Measurements from ENCODE around the gene SPN.
A peak's percentile ranks its signal among the peaks of the same experiment; 100 is the strongest.
"Not testable (repeated sequence)": the region's sequence is repeated elsewhere in the genome, so short reads cannot be mapped to it uniquely, and the experiment has no call there.

The SPN gene

DNA sequence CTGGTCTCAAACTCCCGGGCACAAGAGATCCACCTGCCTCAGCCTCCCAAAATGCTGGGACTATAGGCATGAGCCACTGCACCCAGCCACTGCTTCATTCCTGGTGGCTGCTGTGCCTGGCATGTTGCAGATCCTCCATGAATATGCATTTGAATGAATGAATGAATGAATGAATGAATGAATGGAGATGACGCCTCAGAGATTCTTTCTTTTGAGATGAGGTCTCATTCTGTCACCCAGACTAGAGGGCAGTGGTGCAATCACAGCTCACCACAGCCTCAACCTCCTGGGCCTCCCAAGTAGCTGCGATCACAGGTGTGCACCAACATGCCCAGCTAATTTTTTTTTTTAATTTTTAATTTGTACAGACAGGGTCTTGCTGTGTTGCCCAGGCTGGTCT, 5.2 kb downstream of the SPN start:
- intact Hi-C loops (cut with DNase I), result no loop called here
- no peak for DNase-seq

DNA sequence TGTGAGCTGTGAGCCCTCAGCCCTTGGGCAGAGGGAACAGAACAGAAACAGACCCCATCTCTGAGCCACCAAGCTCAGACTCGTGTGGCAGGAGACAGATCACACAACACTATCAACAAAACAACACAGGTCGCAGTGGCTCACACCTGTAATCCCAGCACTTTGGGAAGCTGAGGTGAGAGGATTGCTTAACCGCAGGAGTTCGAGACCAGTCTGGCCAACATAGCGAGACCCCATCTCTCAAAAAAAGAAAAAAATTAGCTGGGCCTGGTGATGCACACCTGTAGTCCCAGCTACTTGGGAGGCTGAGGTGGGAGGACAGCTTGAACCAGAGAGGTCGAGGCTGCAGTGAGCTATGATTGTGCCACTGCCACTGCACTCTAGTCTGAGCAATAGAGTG, 10.5 kb downstream of the SPN start:
- no peak for DNase-seq
- intact Hi-C loops (cut with DNase I), result no loop called here

DNA sequence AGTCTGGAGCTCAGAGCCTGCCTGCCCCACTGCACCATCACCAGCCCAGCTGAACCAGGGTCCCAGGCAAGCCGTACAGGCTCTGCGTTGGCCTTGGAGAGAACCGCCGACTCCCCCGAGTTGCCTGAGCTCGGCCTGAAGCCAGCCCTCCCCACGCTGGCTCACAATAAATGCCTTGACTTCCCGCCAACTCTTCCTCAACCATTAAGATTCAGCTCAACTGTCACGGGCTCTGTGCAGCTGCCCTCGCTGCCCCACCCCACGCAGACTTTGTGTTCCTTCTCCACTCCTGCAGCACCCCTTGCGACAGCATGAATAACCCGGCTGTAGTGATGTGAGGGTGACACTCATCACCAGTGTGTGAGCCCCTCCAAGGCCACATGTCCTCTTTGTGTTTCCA, 11.1 kb downstream of the SPN start:
- intact Hi-C loops (cut with DNase I), result no loop called here
- DNase-seq, result peak; percentile 62 to 91 (median 80)

DNA sequence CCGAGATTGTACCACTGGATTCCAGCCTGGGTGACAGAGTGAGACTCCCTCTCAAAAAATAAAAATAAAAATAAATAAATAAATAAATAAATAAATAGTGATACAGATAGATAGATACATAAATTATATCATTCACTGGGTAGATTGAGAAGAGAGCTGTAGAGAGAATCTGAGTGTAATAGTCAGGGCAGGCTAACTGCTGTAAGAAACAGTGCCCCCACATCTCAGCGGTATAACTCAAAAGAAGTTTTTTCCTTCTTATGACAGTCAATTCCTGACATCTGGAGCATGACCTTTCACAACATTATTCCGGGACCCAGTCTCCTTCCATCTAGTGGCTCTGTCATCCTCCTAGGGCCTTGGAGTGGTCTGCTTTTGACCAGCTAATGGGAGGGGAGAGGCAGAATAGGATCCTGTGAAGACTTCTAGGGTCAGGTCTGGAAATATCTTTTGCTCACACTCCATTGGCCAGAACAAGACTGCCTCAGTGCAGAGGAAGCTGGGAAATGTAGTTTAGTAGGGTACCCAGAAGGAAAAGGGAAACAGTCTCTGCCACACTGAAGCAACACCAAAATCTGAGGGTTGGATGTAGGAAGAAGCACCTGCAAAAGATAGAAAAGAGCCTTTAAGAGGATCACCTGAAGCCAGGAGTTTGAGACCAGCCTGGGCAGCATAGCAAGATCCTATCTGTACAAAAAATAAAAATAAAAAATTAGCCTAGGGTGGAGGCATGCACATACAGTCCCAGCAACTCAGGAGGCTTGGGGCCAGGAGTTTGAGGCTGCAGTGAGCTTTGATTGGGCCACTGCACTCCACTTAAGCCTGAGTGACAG, 13.0 kb downstream of the SPN start:
- DNase-seq, result peak in 7 of 42 donors; percentile 10 to 62 (median 40)
- intact Hi-C loops (cut with DNase I), result no loop called here

DNA sequence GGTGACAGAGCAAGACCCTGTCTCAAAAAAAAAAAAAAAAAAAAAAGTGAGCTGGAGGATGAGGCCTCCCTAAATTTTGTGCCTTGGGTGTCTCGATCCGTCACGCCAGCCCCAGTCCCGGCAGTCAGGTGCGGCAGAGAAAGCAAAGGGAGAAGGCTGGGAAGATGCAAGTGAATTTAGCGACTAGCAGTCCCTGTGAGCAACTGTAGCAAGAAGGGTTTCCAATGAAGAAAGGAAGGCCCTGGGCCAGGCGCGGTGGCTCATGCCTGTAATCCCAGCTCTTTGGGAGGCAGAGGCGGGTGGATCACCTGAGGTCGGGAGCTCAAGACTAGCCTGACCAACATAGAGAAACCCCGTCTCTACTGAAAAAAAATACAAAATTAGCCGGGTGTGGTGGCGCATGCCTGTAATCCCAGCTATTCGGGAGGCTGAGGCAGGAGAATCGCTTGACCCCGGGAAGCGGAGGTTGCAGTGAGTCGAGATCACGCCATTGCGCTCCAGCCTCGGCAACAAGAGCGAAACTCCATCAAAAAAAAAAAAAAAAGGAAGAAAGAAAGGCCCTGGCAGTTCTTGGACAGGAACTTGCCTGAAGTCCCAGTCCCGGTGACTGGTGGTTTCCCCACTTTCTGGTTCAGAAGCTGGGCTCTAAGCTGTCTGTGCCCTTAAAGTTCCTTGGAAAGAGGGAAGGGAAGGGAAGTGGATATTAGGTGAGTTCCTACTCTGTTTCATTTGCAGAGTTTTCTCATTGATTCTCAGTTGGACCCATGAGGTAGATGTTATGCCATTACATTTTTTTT, 14.1 kb downstream of the SPN start:
- intact Hi-C loops (cut with DNase I), result no loop called here
- DNase-seq, result no peak

DNA sequence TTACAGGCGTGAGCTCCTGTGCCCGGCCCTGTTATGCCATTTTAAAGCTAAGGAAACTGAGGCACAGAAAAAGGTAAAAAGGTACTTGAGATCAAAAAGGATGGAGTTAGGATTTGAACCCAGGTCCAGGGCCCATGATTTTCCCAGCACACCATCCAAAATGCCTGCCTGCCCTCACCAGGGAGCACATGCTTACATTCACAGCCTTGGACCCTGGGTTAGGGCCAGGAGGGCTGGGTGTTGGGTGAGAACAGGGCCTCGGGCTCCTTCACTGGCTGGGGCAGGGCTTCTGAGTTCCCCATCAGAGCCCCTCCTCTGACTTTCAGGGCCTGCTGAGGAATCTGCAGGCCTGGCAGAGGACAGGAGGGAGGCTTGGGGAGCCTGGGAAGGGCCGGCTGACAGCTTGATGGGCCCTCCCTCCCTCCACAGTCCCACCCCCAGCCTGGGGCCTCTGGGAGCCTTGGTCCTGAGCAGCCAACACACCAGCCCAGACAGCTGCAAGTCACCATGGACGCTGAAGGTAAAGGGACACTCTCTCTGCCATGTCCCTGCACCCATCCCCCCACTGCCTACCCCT, 15.7 kb downstream of the SPN start, which contains the start of gene QPRT:
TSS of gene QPRT (plus strand) at position 490 of the 577 bp plus-strand sequence. CDS start at position 508, 18 bp downstream.
- peak in 29 of 42 donors; percentile 16 to 64 (median 40) for DNase-seq
- intact Hi-C loops (cut with DNase I), result no loop called here

DNA sequence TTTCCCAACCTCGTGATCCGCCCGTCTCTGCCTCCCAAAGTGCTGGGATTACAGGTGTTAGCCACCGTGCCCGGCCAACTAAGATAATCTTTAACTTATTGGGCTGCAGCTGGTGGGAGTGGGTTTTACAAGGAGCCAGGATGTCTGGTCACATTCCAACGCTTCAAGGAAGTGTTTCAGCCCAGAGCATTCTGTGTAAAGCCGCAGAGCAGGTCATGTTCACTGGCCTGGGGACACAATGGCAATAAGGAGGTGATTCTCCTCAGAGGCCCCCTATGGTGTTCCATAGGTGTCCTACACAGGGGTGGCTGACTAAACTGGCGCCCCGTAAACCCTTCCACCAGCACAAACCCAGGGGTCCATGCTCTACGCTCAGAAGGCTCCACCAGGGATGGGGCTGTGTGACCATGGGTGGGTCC, 17.1 kb downstream of the SPN start:
- intact Hi-C loops (cut with DNase I), result no loop called here
- DNase-seq, result no peak

DNA sequence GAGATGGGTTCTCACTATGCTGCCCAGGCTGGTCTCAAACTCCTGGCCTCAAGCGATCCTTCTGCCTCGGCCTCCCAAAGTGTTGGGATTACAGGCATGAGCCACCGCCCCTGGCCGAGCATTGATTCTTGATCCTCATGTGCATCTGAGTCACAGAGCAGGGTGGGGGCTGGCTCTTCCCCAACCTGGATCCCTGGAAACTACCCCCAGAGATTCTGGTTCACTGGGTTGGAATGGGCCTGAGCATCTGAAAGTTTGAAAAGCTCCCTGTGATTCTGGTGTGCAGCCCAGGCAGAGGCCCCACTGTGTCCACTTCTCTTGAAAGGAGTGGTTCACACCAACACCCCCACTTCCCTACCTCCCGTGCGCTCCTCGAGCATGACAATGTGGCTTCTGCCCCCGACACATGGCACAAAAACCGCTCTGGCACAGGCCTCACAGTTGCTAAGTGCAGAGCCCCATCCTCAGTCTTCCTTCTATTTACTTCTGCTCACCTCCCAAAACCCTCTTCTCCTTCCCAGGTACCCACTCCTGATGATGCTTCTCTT, 20.6 kb downstream of the SPN start:
- DNase-seq, result no peak
- intact Hi-C loops (cut with DNase I), result no loop called here

DNA sequence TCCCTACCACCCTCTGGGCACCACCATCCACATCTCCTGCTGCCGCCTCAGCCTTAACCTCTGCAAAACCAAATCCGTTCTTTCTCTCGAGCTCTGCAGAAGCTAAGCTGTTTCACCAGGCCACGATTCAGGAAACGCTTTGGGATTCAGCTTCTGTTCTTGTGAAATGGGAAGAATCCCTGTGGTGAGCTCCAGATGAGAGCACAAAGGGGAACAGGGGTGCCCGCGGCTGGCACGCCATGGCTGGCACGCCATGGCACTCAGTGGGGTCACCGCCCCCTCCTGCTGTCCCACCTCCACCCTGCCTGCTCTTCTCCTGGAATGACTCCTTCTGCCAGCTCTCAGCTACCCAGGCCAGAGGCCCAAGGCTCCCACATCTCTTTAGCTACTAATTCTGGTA, 21.6 kb downstream of the SPN start:
- intact Hi-C loops (cut with DNase I), result no loop called here

DNA sequence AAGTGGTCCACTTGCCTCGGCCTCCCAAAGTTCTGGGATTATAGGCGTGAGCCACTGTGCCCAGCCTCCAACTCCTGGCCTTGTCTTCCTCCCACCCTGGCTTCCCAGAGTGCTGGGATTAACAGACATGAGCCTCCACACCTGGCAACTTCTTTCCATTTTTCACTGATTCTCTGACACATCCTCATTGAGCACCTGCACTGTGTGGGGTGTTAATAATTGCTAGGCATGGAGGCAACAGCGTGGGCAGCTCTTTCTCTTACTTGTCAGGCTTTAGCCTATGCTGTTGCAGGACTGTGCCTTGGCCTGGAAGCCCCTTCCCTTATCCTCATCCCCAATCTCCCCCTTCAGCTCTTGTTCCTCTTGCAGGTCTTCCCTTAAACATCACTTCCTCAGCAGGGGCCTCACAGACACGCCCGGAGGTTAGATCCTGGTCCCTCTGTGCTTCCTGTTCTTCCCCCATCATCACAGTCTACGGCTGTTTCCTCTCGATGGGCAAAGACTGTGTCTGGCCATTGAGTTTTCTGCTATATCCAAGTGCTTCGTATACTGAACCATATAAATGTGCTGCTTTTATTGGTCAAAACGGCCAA, 23.8 kb downstream of the SPN start:
- intact Hi-C loops (cut with DNase I), result no loop called here
- peak in 33 of 42 donors; percentile 12 to 86 (median 50) for DNase-seq

More for the DNA sequence above, 21.6 kb downstream of the SPN start:
- DNase-seq, result no peak

DNA sequence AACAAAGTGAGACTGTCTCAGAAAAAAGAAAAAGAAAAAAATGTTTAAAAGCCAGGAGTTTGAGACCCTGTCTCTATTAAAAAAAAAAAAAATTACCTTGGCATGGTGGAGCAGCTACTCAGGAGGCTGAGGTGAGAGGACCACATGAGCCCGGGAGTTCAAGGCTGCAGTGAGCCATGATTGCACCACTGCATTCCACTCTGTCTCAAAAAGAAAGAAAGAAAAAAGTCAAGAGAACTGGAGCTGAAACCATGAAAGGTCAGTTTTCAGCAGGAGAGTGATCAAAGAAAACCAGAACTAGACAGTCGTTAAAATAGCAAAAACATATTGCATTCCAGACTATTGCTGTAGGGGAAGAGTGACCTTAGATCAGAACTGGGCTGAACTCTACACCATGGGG, 24.7 kb downstream of the SPN start:
- DNase-seq, result no peak
- intact Hi-C loops (cut with DNase I), result no loop called here

DNA sequence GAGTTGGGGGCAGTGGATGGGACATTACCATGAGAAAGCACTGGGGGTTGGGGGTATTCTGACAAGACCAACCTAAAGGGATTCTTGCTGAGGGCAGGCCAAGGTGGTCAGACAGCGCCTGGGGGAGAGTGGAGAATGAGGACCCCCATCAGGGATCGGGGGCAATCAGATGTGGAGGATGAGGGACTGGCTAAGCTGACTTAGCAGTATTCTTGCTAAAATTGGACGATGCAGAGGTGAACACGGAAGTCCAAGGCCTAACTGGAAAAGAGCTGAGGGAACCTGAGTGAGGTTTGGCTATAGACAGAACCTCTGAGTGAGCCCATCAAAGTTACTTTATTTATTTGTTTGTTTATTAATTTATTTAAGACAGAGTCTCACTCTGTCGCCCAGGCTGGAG, 25.1 kb downstream of the SPN start:
- DNase-seq, result no peak
- intact Hi-C loops (cut with DNase I), result no loop called here

DNA sequence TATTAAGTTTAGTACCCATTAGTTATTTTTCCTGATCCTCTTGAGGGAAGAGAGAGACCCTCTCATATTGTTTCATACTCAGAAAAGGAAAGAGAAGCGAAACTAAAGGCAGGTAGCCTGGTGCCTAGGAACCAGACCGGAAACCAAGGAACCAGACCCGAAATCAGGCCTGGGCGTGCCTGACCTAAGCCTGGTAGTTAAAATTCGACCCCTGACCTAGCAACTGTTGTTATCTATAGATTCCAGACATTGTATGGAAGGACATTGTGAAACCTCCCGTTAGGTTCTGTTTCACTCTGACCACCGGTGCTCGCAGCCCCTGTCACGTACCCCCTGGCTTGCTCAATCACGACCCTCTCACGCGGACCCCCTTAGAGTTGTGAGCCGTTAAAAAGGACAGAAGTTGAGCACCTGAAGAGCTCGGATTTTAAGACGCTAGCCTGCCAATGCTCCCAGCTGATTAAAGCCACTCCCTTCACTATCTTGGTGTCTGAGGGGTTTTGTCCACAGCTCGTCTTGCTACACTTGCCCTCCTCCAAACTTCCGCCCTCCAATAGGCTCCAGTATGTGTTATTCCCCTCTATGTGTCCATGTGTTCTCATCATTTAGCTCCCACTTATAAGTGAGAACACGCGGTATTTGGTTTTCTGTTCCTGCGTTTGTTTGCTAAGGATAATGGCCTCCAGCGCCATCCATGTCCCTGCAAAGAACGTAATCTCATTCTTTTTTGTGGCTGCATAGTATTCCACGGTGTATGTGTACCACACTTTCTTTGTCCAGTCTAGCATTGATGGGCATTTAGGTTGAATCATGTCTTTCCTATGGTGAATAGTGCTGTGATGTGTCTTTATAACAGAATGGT, 26.7 kb downstream of the SPN start:
- DNase-seq; intact Hi-C loops (cut with DNase I): not testable (repeated sequence)

DNA sequence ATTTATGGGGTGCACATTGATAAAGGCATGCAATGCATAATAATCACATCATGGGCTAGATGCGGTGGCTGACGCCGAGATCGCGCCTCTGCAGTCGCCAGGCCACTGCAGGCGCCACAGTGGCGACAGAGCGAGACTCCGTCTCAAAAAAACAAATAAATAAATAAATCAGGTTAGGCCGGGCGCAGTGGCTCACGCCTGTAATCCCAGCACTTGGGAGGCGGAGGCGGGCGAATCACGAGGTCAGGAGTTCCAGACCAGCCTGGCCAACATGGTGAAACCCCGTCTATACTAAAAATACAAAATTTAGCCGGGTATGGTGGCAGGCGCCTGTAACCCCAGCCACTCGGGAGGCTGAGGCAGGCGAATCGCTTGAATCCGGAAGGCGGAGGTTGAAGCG, 29.6 kb downstream of the SPN start:
- DNase-seq; intact Hi-C loops (cut with DNase I): not testable (repeated sequence)

DNA sequence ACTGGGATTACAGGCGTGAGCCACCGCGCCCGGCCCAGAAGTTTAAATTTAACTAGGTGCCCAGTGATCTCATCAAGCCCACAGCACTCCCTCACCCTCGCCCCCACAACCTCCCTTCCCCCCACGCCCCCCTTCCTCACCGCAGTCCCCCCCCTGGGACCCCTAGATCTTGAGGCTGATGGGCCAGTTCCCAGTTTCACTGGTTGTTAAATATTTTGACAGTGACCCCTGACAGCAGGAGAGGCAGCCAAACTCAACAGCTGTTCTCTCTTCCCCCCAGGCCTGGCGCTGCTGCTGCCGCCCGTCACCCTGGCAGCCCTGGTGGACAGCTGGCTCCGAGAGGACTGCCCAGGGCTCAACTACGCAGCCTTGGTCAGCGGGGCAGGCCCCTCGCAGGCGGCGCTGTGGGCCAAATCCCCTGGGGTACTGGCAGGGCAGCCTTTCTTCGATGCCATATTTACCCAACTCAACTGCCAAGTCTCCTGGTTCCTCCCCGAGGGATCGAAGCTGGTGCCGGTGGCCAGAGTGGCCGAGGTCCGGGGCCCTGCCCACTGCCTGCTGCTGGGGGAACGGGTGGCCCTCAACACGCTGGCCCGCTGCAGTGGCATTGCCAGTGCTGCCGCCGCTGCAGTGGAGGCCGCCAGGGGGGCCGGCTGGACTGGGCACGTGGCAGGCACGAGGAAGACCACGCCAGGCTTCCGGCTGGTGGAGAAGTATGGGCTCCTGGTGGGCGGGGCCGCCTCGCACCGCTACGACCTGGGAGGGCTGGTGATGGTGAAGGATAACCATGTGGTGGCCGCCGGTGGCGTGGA, 31.5 kb downstream of the SPN start:
- intact Hi-C loops (cut with DNase I), result no loop called here
- peak in 7 of 42 donors; percentile 12 to 42 (median 26) for DNase-seq

DNA sequence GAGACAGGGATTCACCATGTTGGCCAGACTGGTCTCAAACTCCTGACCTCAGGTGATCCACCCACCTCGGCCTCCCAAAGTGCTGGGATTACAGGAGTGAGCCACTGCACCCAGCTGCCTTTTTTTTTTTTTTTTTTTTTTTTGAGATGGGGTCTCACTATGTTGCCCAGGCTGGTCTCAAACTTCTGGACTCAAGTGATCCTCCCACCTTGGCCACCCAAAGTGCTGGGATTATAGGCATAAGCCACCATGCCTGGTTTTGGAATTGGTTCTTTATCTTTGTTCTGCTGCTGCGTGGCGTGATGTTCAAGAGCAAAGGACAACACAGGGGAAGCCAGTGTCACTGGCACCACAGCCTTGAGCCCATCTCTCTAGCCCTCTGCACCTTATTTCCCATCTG, 32.6 kb downstream of the SPN start:
- DNase-seq; intact Hi-C loops (cut with DNase I): not testable (repeated sequence)

DNA sequence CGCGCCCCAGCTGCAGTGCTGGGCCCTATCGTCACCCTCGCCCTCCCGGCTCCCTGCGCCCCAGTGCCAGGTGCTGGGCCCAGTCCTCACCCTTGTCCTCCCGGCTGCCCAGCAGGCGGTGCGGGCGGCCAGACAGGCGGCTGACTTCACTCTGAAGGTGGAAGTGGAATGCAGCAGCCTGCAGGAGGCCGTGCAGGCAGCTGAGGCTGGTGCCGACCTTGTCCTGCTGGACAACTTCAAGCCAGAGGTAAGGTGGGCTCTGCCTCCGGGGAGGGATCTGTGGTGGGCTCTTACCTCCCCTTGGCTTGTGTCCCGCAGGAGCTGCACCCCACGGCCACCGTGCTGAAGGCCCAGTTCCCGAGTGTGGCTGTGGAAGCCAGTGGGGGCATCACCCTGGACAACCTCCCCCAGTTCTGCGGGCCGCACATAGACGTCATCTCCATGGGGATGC, 33.9 kb downstream of the SPN start:
- intact Hi-C loops (cut with DNase I), result no loop called here
- DNase-seq, result no peak

All from head of caudate nucleus (tissue), 42 donors.